HG02759 (cell line): ENCODE measurements around the gene CACNA1H.
"Not testable (repeated sequence)": the region's sequence is repeated elsewhere in the genome, so short reads cannot be mapped to it uniquely, and the experiment has no call there.

ENCODE experiments used
- ATAC-seq: cut with Tn5 transposase; IDR thresholded peaks from one replicate; pipeline ENCODE4 v1.9.1; 2021; ENCODE audit warnings: mild to moderate bottlenecking, moderate library complexity; ENCODE audit not compliant: unreplicated experiment

The CACNA1H gene

GRCh38 chr16:1223355-1224214 lies 70.7 kb downstream of the CACNA1H start:
- ATAC-seq = no peak

GRCh38 chr16:1224558-1224957 lies 71.7 kb downstream of the CACNA1H start:
- no peak for ATAC-seq

GRCh38 chr16:1225051-1225451 lies 72.1 kb downstream of the CACNA1H start, which contains the start of gene TPSG1:
Gene TPSG1 (minus strand): TSS chr16:1225268. CDS start chr16:1225252, 16 bp downstream.
- ATAC-seq = no peak

GRCh38 chr16:1225728-1226311 lies 72.9 kb downstream of the CACNA1H start:
- not testable (repeated sequence) for ATAC-seq

- ATAC-seq = not testable (repeated sequence)
Measured at GRCh38 chr16:1226692-1227091, 73.8 kb downstream of the CACNA1H start.

- not testable (repeated sequence) for ATAC-seq
Measured at GRCh38 chr16:1228227-1228626, 75.3 kb downstream of the CACNA1H start.

GRCh38 chr16:1229476-1229875 lies 76.6 kb downstream of the CACNA1H start:
- not testable (repeated sequence) for ATAC-seq

- ATAC-seq = not testable (repeated sequence)
Measured at GRCh38 chr16:1230084-1230470, 77.2 kb downstream of the CACNA1H start, which contains the start of gene TPSB2. Gene TPSB2 (minus strand): TSS chr16:1230184. CDS start chr16:1229951, 233 bp downstream.

- not testable (repeated sequence) for ATAC-seq
Measured at GRCh38 chr16:1230471-1231212, 77.7 kb downstream of the CACNA1H start.

- ATAC-seq = not testable (repeated sequence)
Measured at GRCh38 chr16:1231301-1231700, 78.4 kb downstream of the CACNA1H start.

- not testable (repeated sequence) for ATAC-seq
Measured at GRCh38 chr16:1232049-1232748, 79.3 kb downstream of the CACNA1H start.

GRCh38 chr16:1236659-1237058 lies 83.8 kb downstream of the CACNA1H start:
- not testable (repeated sequence) for ATAC-seq

- ATAC-seq = no peak
Measured at GRCh38 chr16:1237990-1238389, 85.1 kb downstream of the CACNA1H start.

GRCh38 chr16:1238909-1239308 lies 86.0 kb downstream of the CACNA1H start:
- ATAC-seq = not testable (repeated sequence)

- ATAC-seq = not testable (repeated sequence)
Measured at GRCh38 chr16:1239575-1239974, 86.7 kb downstream of the CACNA1H start.

- not testable (repeated sequence) for ATAC-seq
Measured at GRCh38 chr16:1240436-1240835, 87.5 kb downstream of the CACNA1H start, which contains the start of gene TPSAB1. Gene TPSAB1 (plus strand): TSS chr16:1240705. CDS start chr16:1240939, 234 bp downstream.

GRCh38 chr16:1241081-1241480 lies 88.2 kb downstream of the CACNA1H start:
- not testable (repeated sequence) for ATAC-seq

GRCh38 chr16:1243363-1243762 lies 90.5 kb downstream of the CACNA1H start:
- ATAC-seq = not testable (repeated sequence)

GRCh38 chr16:1243907-1244850 lies 91.3 kb downstream of the CACNA1H start:
- not testable (repeated sequence) for ATAC-seq
